Fibroblast of skin of scalp (primary cell): ENCODE results near the gene COL8A1.

ENCODE experiments used
- DNase-seq: peaks from one replicate; pipeline ENCODE4 v3.0.0-alpha.2; 2013

COL8A1 gene

GRCh38 chr3:99640214-99640851 is 1.9 kb downstream of the COL8A1 start:
- DNase-seq, result peak; percentile 66

GRCh38 chr3:99641480-99641879 is 3.1 kb downstream of the COL8A1 start:
- DNase-seq, result no peak

GRCh38 chr3:99641982-99642381 is 3.6 kb downstream of the COL8A1 start:
- DNase-seq, result no peak

GRCh38 chr3:99644017-99644416 is 5.6 kb downstream of the COL8A1 start:
- no peak for DNase-seq

- DNase-seq, result no peak
Measured at GRCh38 chr3:99644746-99645145, 6.4 kb downstream of the COL8A1 start.

GRCh38 chr3:99645277-99646106 is 7.1 kb downstream of the COL8A1 start:
- DNase-seq, result peak; percentile 69

- no peak for DNase-seq
Measured at GRCh38 chr3:99646107-99646435, 7.7 kb downstream of the COL8A1 start.

GRCh38 chr3:99647081-99647480 is 8.7 kb downstream of the COL8A1 start:
- peak; percentile 74 for DNase-seq

- DNase-seq, result peak; percentile 52
Measured at GRCh38 chr3:99648101-99648500, 9.7 kb downstream of the COL8A1 start.

GRCh38 chr3:99648516-99648915 is 10.1 kb downstream of the COL8A1 start:
- DNase-seq, result no peak

GRCh38 chr3:99651531-99651930 is 13.1 kb downstream of the COL8A1 start:
- DNase-seq, result peak; percentile 51

GRCh38 chr3:99656624-99657023 is 18.2 kb downstream of the COL8A1 start:
- DNase-seq, result no peak

- DNase-seq, result no peak
Measured at GRCh38 chr3:99658274-99658673, 19.9 kb downstream of the COL8A1 start.

GRCh38 chr3:99659032-99659431 is 20.6 kb downstream of the COL8A1 start:
- peak; percentile 96 for DNase-seq

GRCh38 chr3:99659951-99660350 is 21.6 kb downstream of the COL8A1 start:
- DNase-seq, result peak; percentile 65

- no peak for DNase-seq
Measured at GRCh38 chr3:99662838-99663570, 24.6 kb downstream of the COL8A1 start.

GRCh38 chr3:99663977-99664376 is 25.6 kb downstream of the COL8A1 start:
- no peak for DNase-seq

- DNase-seq, result no peak
Measured at GRCh38 chr3:99665017-99665416, 26.6 kb downstream of the COL8A1 start.

- no peak for DNase-seq
Measured at GRCh38 chr3:99666201-99666600, 27.8 kb downstream of the COL8A1 start.

- no peak for DNase-seq
Measured at GRCh38 chr3:99668044-99668443, 29.6 kb downstream of the COL8A1 start.

GRCh38 chr3:99669879-99670555 is 31.6 kb downstream of the COL8A1 start:
- no peak for DNase-seq

- DNase-seq, result no peak
Measured at GRCh38 chr3:99670556-99670950, 32.2 kb downstream of the COL8A1 start.
